ENCODE data around the gene ZNF132.
"Not testable (repeated sequence)": the region's sequence is repeated elsewhere in the genome, so short reads cannot be mapped to it uniquely, and the experiment has no call there.

GRCh38 chr19:58470837-58471543 is 31.0 kb upstream of the ZNF132 start:
- TF ChIP-seq SRSF1 (IDR thresholded peaks at IDR 0.05; ENCODE audit: low read depth, low read length); TRIM24 (IDR thresholded peaks at IDR 0.05); ZFX (CRISPR knock-in tag; IDR thresholded peaks at IDR 0.05); ZFP36 (IDR thresholded peaks at IDR 0.05; ENCODE audit: low read depth, low read length, partially characterized antibody); IRF2 (CRISPR knock-in tag; IDR thresholded peaks at IDR 0.05); TAF15 (IDR thresholded peaks at IDR 0.05; ENCODE audit: low read depth, low read length); CTCF (IDR thresholded peaks at IDR 0.05 in 2 of 3, conservative IDR thresholded peaks at IDR 0.05 in 1 of 3; ENCODE audit: insufficient read depth in 2 of 3, low read depth in 1 of 3, low read length in 3 of 3); NR2F6 (CRISPR knock-in tag; IDR thresholded peaks at IDR 0.05); SMARCA4 (IDR thresholded peaks at IDR 0.05): not testable (repeated sequence)
- TF ChIP-seq POLR2A (conservative IDR thresholded peaks at IDR 0.05): peak; percentile 29

Measured in K562 (cell line).